Progenitor cell of endocrine pancreas (in vitro differentiated cells): ENCODE measurements around the gene SMIM9. TPM values are rescaled to one million over a fixed set of nuclear protein-coding genes. Genes with fewer than 3 reads are reported as not detected.
"Not testable (repeated sequence)": the region's sequence is repeated elsewhere in the genome, so short reads cannot be mapped to it uniquely, and the experiment has no call there.

Experiments used
- DNase-seq: peaks from one replicate; pipeline ENCODE4 v3.0.0; 2021; ENCODE audit warnings: low spot score; ENCODE audit not compliant: unreplicated experiment
- H3K27ac Mint-ChIP-seq: 2 replicates; pipeline ENCODE4 v1.8.0; 2021; ENCODE audit warnings: mild to moderate bottlenecking, moderate library complexity, mixed read lengths
- H3K27me3 Mint-ChIP-seq: 2 replicates; pipeline ENCODE4 v1.8.0; 2021; ENCODE audit warnings: mixed read lengths
- H3K36me3 Mint-ChIP-seq: 2 replicates; pipeline ENCODE4 v1.8.0; 2022; ENCODE audit warnings: mixed read lengths; ENCODE audit not compliant: insufficient read depth
- H3K4me1 Mint-ChIP-seq: 2 replicates; pipeline ENCODE4 v1.8.0; 2021; ENCODE audit warnings: low read depth, mixed read lengths
- H3K4me3 Mint-ChIP-seq: 2 replicates; pipeline ENCODE4 v1.8.0; 2021; ENCODE audit warnings: low read depth, mild to moderate bottlenecking, moderate library complexity, mixed read lengths
- H3K9me3 Mint-ChIP-seq: 2 replicates; pipeline ENCODE4 v1.8.0; 2021; ENCODE audit warnings: low read depth, mixed read lengths
- long read RNA-seq: library from polyadenylated mRNA; unstranded; transcript quantifications from one replicate; pipeline ENCODE4 v2.0.0, GENCODE V29; 2020
- total RNA-seq: library from RNA; stranded (reverse); gene quantifications from 2 replicates; pipeline ENCODE4 v1.2.1, GENCODE V29; 2021
- TF ChIP-seq, protein P1 (sequence below): fragments of 200-600 bp; sonication (generic); IDR thresholded peaks from one replicate; pipeline ENCODE4 v1.5.0; 2021; ENCODE audit warnings: antibody characterized with exemption, mild to moderate bottlenecking; ENCODE audit not compliant: unreplicated experiment

Gene SMIM9
- total RNA-seq: not detected in 2 replicates
- long read RNA-seq: 0 reads

DNA sequence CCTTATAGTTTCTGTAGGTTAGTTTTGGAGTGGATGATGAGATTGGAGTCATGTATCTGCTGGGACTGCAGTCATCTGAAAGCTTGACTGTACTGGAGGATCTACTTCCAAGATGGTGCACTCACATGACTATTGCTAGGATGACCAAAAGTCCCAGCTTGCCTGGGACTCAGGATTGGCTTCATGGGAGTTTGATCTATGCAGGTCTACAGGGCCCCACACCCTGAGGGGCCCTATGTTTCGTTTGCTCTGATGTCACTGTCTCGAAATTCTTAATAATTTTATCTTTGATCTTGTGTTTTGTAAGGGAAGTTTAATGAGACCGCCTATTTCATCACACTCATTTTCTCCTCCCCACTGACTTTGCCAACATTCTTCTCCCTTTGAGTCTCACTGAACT is at the start of gene SMIM9:
SMIM9 (minus strand) TSS at position 101 of the 400 bp plus-strand sequence. CDS start 3,806 bp downstream, outside the sequence.
- no peak for DNase-seq
- Mint-ChIP-seq H3K27ac (no peak within 1 kb of the TSS), H3K4me3 (no peak within 1 kb of the TSS), H3K27me3 (no peaks in the 10 kb centered on the region), H3K36me3 (no peaks in the 10 kb centered on the region), H3K9me3 (peaks cover 20% of the 10 kb centered on the region), H3K4me1 (no peaks in the 10 kb centered on the region)
- TF ChIP-seq, protein P1, sequence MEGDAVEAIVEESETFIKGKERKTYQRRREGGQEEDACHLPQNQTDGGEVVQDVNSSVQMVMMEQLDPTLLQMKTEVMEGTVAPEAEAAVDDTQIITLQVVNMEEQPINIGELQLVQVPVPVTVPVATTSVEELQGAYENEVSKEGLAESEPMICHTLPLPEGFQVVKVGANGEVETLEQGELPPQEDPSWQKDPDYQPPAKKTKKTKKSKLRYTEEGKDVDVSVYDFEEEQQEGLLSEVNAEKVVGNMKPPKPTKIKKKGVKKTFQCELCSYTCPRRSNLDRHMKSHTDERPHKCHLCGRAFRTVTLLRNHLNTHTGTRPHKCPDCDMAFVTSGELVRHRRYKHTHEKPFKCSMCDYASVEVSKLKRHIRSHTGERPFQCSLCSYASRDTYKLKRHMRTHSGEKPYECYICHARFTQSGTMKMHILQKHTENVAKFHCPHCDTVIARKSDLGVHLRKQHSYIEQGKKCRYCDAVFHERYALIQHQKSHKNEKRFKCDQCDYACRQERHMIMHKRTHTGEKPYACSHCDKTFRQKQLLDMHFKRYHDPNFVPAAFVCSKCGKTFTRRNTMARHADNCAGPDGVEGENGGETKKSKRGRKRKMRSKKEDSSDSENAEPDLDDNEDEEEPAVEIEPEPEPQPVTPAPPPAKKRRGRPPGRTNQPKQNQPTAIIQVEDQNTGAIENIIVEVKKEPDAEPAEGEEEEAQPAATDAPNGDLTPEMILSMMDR: no peak

DNA sequence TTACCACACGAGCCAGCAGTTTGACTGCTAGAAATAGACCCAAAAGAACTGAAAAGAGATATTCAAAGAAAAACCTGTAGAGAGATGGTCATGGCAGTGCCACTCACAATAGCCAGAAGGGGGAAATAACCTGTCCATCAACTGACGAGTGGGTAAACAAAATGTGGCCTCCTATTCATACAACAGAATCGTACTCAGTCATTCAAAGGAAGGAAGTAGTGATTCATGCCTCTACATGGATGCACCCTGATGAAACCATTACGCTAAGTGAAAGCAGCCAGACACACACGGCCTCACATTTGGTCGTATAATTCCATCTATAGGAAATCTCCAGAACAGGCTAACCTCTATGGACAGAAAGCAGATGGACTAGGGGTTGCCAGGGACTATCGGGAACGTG is 49.6 kb upstream of the SMIM9 start:
- not testable (repeated sequence) for H3K36me3 Mint-ChIP-seq, H3K4me1 Mint-ChIP-seq, H3K9me3 Mint-ChIP-seq, H3K27ac Mint-ChIP-seq, H3K4me3 Mint-ChIP-seq, DNase-seq, H3K27me3 Mint-ChIP-seq

DNA sequence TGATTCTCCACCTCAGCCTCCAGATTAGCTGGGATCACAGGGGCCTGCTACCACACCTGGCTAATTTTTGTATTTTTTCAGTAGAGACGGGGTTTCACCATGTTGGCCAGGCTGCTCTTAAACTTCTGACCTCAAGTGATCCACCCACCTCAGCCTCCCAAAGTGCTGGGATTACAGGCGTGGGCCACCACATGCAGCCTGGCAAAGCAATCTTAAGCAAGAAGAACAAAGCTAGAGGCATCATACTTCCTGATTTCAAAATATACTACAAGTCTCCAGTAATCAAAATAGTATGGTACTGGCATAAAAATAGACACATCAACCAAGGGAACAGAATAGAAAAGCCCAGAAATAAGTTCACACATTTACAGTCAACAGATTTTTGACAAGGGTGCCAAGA is 38.9 kb upstream of the SMIM9 start:
- H3K36me3 Mint-ChIP-seq: no peaks in the 10 kb centered on the region
- peaks cover 50% of the 10 kb centered on the region for H3K9me3 Mint-ChIP-seq
- DNase-seq: no peak
- no peak overlapping the region for H3K27ac Mint-ChIP-seq
- H3K4me1 Mint-ChIP-seq: no peaks in the 10 kb centered on the region
- H3K4me3 Mint-ChIP-seq: no peak overlapping the region
- no peaks in the 10 kb centered on the region for H3K27me3 Mint-ChIP-seq
- TF ChIP-seq, protein P1: no peak

DNA sequence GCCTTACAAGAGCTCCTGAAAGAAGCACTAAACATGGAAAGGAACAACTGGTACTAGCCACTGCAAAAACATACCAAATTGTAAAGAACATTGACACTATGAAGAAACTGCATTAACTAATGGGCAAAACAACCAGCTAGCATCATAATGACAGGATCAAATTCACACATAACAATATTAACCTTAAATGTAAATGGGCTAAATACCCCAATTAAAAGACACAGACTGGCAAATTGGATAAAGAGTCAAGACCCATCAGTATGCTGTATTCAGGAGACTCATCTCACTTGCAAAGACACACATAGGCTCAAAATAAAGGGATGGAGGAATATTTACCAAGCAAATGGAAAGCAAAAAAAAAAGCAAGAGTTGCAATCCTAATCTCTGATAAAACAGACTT is 34.1 kb upstream of the SMIM9 start:
- peaks cover 58% of the 10 kb centered on the region for H3K9me3 Mint-ChIP-seq

DNA sequence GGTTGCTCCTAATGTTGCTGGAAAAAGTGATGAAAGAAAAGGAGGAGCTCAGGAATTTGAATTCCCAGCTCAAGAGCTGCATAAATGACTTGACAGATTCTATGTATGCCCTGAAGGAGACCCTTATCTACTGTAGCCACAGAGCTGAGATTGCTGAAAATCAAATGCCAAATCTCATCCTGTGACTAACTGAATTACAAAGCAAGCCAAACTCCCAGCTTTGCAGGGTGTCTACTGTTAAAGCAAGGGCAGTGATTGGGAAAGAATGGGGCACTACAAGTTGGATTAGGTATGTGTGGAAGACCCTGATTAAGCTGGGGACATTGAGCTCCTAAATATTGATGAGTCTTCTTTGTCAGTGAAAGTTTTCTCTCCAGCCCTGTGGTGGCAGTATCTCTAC is 20.8 kb upstream of the SMIM9 start:
- TF ChIP-seq, protein P1: no peak
- no peak overlapping the region for H3K27ac Mint-ChIP-seq

More for the DNA sequence above, 34.1 kb upstream of the SMIM9 start:
- not testable (repeated sequence) for H3K27me3 Mint-ChIP-seq, H3K36me3 Mint-ChIP-seq, H3K27ac Mint-ChIP-seq, DNase-seq, H3K4me3 Mint-ChIP-seq, H3K4me1 Mint-ChIP-seq

DNA sequence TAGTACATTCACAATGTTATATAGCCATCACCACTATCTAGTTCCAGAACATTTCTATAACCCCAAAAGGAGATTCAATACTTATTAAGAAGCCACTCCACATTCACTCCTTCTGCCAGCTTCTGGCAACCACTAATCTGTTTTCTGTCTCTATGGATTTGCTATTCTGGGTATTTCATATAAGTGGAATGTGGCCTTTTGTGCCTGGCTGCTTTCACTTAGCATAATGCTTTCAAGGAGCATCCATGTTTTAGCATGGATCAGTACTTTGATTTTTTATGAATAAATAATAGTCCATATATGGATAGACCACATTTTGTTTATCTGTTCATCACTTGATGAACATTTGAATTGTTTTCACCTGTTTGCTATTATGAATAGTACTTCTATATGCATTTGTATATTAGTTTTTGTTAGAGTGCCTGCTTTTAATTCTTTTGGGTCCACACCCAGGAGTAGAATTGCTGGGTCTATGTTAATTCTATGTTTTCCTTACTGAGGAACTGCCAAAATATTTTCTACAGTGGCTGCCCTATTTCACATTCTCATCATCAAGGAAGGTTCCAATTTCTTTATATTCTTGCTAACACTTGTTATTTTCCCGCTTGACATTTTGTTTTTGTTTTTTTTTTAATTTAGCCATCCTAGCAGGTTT is 16.6 kb upstream of the SMIM9 start:
- no peak overlapping the region for H3K27ac Mint-ChIP-seq
- H3K27me3 Mint-ChIP-seq: no peaks in the 10 kb centered on the region
- peaks cover 2% of the 10 kb centered on the region for H3K36me3 Mint-ChIP-seq
- no peak for DNase-seq
- no peak overlapping the region for H3K4me3 Mint-ChIP-seq
- TF ChIP-seq, protein P1: no peak
- no peaks in the 10 kb centered on the region for H3K4me1 Mint-ChIP-seq
- peaks cover 25% of the 10 kb centered on the region for H3K9me3 Mint-ChIP-seq

More for the DNA sequence above, 20.8 kb upstream of the SMIM9 start:
- no peak for DNase-seq
- H3K27me3 Mint-ChIP-seq: no peaks in the 10 kb centered on the region
- peaks cover 18% of the 10 kb centered on the region for H3K9me3 Mint-ChIP-seq
- H3K4me3 Mint-ChIP-seq: no peak overlapping the region
- no peaks in the 10 kb centered on the region for H3K36me3 Mint-ChIP-seq
- H3K4me1 Mint-ChIP-seq: no peaks in the 10 kb centered on the region
